Measurements from ENCODE around the gene SLC7A9.

The SLC7A9 gene

DNA sequence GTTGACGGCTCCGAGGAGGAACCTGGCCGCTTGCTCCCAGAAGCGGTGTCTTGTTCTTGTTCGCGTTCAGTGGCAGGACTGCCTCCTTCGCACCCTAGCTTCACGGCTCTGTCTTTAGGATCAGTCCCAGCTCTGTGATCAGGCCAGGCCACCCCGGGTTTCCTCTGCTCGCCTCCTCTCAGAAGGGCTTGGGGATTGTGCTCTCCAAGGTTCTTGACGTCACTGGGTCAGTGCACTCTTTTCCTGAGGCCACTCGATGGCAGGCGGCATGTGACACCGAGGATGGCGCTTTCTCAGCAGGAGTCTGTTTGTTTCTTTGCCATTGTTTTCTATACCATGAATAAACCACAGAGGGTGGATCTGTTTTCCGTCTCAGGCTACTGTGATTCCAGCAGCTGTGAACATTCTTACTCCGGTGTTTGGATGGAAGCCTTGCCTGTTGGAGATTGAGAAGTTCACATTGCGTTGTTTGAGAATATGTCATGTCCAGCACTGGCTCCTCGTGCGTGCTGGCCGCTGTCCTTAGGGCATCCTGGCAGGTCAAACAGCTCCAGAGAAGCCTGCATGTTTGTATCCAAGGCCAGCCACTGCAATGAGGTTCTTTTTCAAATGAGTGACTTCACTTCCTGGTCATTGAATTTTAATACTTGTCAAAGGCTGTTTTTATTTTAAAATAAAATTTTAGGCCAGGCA is 44.5 kb downstream of the SLC7A9 start:
- DNase-seq (ENCODE audit: low spot score): no peak

DNA sequence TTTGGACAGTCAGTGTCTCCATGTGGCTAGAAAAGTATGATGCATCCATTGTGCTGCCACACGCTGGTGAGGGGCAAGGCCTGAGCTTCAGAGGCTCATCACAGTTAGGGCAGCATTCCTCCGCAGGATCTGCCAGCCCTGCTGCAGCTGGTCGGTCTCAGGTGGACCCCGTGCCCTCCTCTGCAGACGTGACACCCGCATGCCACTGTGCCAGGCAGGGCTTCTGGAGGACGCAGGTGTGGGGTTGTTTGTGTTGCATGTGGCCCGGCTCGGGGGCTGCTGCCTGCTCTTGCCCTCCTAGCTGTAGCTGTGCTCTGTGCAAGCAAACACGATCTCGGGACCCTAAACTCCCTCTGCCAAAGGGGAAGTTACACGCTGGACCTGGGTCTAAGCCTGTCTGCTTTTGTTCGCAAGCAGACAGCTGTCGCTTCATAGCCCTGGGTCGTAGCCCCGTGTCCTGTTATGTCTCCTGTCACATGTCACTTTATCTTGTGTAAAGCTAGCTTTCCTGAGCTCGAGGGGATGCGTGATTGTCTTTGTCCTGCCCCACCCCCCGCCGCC is 45.3 kb downstream of the SLC7A9 start:
- no peak for DNase-seq (ENCODE audit: low spot score)

DNA sequence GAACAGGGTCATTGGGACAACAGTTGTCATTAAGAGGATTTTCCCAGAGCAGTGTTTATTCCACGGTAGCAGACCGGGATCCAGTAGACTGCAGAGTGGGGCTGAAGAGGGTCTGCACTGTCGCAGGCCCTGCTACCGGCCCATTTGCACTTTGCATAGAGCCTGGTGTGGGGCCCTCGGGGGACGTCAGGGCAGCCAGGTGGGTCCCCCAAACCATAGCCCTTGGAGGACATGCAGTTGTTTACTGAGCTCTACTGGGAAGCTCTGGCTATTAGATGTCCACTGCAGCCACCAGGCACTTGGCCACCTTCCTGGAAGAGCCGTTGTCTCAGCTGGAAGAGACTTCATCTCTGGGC is 45.8 kb downstream of the SLC7A9 start:
- DNase-seq (ENCODE audit: low spot score): no peak

DNA sequence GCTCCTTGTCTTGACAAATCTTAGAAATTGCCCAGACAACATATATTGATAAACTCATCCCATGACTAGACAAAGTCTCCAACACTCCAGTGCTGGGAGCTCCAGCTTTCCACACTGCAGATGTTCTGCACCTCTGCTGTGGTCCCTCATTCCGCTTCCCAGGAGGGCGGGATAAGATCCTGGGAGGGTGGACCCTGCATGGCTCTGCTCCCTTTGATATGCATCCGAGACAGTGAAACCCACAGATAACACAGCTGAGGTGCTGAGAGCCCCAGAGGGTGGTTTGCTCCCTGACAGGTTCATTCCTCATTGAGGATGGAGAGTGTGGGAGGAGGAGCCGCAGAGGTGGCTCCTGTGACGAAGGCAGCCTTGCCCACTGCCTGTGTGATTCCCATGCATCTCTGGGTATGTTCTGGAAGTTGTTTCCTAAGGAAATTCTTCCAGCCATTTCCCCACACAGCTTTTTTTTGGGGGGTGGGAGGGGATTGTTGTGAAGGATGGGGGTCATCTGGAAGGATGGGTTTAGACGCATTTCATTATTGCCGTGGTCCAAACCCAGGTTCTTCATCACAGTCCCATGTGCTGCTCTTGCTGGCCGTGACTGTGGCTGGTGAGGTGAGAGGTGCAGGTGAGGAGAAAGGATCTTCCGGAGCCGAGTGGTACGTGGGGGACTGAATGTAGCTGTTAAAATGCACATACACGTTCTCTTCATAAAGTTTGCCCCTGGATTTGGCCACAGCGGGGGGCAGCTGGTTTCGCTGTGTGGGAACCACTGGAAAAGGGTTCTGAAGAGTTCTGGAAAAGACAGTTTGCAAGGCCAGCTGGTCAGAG is 46.4 kb downstream of the SLC7A9 start:
- no peak for DNase-seq (ENCODE audit: low spot score)

DNA sequence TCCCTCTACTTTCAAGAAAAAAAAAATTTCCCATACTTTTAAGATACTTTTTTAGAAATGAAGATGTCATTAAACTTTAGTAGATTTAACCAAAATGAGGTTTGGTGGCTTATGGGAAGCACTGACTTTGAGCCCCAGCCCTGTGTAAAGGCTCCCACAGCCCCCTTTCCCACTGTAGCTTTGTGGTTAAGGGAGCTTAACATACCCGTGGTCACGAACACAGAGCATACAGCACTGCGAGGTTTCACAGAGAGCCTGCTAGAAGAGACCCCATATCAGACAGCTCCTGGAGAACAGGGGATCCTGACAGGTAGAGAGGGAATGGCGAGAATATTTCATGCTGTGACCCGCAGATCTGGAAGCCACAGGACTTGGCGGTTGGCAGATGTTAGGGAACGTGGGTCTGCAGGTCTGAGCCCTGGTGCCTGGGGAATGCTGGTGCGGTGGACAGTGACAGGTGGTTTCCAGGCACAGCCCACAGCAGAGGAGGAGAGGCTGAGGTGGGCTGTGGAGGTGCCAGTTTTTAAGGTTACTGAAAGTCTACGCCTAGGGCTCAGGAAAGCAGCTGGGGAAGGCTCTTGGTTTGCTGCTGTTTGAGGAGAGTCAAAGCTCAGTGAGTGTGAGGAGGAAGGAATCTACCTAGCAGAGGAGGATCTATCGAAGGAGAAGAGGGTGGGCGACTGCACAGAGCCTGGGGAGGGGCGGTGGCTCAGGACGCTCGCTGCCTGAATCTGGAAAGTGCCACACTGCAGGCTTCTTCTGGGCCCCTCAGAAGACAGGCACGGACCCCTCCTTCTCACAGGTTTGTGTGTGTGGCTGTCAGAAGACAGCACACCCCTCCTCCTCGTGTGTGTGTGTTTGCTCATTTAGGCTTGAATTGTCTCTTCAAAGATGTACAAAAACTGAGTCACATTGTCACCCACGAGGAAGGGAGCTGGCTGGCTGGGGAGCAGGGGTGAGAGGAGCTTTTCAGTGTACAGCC is 49.9 kb downstream of the SLC7A9 start:
- no peak for DNase-seq (ENCODE audit: low spot score)

DNA sequence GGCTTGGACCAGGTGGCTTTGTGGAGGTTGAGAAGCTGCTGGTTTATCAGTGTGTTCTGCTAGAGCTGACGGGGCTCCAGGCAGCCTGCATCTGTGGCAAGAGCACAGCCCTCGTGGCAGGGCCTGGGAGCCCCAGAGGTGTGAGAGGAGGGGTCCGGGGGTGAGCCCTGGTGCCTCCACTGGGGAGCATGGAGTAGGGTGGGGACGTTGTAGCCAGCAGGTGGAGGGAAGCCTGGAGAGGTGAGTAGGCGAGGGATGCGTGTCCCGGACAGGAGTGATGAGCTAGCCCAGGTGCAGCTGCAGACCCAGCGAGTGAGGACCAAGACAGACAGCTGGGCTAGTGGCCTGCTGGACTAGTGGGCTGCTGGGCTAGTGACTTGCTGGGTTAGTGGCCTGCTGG is 51.0 kb downstream of the SLC7A9 start:
- no peak for DNase-seq (ENCODE audit: low spot score)

DNA sequence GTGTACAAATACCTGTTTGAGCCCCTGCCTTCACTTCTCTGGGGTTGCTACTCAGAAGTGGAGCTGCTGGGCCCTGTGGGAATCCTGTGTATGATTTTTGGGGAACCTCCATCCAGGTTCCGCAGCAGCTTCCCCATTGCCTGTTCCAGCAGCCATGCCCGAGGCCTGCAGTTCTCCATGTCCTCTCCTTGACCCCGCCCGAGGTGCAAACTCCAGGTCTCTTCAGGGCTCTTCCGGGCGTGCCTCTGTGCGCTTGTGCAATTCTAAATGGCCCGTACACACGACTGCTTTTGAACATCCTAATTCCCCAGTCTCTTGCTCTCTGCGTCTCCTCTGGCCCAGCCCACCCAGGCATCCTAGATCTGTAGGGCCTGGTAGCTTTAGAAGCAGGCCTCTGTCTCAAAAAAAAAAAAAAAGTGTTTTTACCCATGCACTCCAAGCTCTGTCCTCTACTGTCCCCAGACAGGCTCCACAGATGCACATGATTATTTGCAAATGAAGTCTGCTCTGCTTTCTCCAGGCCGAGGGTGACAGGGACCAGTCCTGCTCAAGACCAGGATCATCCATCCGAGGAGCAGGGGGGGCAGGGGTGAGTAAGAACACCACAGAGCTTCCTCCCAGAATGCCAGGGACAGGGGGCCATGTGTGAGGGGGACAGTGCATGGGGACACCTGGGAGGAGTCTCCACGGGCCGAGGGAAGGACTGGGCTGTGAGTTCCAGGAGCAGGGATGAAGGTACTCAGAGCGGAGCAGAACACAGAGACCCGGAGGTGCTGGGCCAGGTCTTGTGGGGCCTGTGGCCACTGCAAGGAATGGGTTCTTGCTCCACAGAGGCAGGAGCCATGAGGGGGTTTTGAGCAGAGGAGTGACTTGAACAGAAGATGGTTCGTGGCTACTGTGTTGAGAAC is 51.7 kb downstream of the SLC7A9 start:
- DNase-seq (ENCODE audit: low spot score): no peak

DNA sequence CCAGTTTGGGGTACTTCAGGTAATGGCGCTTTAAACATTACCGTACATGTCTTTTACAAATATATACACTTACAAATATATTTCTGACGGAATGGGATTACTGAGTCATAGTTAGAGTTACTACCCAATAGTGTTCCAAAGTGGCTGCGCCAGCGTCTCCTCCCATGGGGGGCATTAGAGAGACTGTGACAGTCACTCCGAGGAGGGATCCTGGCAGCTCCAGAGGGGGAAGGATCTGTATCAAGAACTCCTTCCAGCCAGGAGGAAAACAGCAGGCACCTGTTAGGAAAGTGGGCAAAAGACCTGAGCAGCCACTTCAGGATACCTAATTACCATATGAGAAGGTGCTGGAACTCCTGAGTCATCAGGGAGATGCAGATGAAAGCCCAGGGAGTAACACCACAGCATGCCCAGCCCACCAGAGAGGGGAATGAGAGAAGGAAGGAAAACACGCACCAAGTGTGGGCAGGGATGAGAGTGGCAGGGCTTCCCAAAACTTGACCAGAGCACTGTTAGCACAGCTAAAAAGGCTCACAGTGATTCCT is 52.9 kb downstream of the SLC7A9 start:
- DNase-seq (ENCODE audit: low spot score): no peak

DNA sequence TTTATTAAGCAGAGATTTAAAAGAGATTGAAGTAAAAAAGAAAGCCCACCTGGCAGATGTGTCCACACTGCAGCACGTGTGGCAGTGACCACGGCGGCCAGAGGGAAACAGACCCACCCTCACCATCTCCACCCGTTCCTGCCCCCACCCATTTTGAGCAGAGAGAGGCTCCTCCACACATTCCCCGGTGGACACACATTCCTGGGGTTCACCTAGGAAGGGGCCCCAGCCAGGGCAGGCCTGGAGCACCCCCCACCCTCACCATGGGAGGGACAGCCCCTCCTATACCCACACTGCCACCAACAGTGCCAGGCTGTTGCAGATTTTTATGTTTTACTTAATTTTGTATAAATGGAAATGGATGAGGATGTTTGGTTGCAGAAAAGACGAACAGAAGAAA is 54.9 kb downstream of the SLC7A9 start:
- no peak for DNase-seq (ENCODE audit: low spot score)

DNA sequence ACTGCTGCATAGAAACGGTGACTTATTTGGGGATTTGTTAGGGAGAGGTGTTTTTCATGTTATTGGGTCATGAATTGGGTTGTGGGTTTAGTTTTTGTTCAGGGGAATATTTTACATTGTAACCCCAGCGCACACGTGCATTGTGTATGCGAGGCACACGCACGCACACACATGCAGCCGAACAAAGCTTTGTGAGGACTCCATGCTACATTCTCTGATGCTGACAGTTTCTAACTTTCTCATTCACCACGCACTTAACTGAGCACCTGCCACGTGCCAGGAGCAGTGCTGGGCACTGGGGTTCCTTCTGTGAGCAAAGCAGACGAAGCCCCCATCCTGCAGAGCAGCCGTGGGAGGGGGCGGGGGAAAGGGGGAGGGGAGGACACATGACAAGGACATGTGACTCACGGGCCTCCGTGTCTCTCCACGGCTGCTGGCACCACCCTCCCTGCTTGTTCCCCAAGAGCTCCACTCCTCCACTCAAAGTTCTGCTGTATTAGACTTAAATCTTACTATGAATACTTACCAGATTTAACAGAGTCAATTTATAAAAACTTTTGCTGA is 55.6 kb downstream of the SLC7A9 start:
- no peak for DNase-seq (ENCODE audit: low spot score)

DNA sequence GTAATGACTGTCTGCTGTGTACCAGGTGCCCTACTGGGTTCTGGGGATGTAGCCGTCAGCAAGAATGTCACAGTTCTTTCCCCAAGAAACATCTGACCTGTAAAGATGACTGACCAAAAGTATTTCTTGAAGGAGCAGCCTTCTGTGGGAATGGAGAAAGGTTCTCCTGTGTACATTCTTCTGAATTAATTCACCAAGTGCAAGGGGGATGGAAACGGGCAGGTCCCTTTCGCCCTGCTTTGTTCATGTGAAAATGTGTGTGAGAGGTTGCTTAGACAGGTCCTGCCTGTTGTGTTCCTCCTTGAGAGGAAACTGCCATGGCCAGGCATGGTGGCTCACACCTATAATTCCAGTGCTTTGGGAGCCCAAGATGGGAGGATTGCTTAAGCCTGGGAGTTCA is 57.0 kb downstream of the SLC7A9 start:
- DNase-seq (ENCODE audit: low spot score): no peak

DNA sequence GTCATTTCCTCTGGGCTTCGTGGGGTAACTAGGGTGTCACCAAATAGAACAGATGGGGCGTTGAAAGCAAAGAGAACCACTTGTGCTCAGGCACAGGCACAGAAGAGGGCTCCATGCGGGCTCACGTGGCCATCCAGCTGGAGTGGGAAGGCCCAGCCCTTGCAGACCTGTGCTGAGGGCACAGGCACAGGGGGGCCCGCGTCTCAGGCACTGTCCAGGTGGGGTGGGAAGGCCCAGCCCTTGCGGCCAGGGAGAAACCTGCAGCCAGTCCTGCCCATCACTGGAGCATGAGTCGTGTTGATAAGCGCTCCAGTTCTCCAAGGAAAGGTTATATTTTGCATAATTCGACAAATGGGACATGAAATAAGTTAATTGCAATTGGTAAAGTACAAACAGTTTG is 57.5 kb downstream of the SLC7A9 start:
- no peak for DNase-seq (ENCODE audit: low spot score)

DNA sequence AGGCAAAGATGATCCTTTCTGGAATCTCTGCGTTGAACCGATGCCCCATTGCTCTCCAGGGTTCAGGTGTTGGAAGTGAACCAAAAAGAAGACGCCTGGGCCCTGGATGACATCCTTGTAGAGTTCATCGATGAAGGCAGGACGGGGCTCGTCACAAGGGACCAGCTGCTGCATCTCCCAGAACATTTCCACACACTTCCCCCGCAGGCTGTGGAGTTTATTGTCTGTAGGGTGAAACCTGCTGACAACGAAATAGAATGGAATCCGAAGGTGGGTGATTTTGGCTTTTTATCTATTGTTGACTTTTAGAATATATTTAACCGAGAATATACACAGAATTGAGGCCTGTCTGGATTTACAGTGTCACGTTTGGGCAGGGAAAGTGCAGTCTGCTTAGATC is 58.4 kb downstream of the SLC7A9 start:
- DNase-seq (ENCODE audit: low spot score): no peak

DNA sequence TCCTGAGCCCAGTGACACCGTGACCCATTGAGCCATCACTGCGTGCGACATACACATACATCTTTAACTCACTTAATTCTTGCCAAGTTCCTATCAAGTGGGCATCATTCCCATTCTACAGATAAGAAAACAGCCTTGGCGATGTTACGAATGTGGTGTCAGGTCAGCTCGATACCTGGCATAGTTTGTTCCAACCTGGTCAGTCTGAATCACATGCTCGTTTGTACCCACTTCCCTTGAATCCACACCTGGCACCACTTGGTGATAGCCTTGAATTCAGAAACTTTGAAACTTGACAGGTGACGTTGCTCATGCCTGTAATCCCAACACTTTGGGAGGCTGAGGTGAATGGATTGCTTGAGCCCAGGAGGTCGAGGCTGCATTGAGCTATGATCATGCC is 59.1 kb downstream of the SLC7A9 start:
- DNase-seq (ENCODE audit: low spot score): no peak

DNA sequence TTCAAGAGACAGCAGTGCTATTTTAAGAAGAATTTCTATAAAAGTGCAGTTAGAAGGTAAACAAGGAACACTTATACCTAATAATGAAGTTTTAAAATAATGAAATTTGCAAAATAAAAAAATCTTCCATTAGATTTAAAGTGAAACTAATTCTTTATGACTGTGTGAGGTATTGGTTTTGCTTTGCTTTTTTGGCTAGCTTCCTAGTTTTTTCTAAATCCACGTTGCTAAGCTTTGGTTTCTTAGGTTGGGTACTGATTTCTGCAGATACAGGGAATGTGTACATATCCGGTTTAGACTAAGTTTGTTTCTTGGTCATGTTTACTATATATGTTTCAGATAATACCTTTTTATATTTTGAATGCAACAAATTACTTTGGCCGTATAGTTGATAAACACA is 59.8 kb downstream of the SLC7A9 start:
- no peak for DNase-seq (ENCODE audit: low spot score)

DNA sequence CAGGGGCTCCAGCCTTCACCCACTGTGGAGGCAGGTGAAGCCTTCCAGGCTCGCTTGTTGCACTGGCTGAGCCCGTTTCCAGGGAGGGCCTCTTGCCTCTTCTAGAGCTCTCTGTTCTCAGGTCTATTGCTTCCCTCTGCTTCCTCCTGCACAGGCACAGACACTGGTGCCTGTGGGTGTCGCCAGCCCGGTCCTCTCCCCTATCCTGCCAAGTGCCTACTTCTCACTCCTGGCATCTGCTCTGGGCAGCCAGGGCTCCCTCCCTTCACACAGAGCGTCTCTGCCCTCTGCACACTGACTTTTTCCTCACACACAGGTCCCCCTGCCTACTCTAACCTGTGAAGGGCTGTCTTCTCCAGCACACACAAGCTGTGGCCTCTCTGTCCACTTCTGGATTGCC is 60.3 kb downstream of the SLC7A9 start:
- DNase-seq (ENCODE audit: low spot score): no peak

DNA sequence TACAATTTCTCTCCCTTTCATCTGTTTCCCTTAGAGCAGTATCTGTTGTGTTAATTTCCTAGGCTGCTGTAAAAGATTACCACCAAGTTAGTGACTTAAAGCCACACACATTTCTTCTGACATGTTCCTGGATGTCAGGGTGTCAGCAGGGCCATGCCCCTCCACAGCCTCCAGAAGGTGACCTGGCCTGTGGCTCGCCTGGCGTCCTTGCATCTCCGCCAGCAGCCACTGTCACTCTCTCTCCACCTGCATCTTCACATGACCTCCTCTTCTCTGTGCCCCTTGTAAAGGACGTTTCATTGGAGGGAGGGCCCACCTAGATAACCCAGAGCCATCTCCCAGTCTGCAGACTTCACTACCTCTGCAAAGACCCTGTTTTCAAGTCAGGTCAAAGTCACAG is 61.3 kb downstream of the SLC7A9 start:
- no peak for DNase-seq (ENCODE audit: low spot score)

DNA sequence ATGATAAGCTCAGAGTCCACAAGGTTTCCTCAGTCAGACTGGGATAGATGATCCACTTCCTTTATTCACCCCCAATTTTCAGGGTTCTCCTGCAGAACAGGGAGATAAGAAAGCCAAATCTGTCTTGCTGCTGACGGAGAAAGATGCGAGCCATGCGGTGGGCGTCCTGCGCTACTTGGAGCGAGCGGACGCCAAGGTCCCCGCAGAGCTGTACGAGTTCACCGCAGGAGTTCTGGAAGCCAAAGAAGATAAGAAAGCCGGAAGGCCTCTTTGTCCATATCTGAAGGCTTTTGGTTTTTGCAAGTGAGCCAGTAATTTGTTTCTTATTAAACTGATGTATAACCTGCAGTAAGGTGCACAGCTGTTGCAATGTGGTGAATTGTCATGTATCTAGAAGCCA is 66.7 kb downstream of the SLC7A9 start:
- no peak for DNase-seq (ENCODE audit: low spot score)

DNA sequence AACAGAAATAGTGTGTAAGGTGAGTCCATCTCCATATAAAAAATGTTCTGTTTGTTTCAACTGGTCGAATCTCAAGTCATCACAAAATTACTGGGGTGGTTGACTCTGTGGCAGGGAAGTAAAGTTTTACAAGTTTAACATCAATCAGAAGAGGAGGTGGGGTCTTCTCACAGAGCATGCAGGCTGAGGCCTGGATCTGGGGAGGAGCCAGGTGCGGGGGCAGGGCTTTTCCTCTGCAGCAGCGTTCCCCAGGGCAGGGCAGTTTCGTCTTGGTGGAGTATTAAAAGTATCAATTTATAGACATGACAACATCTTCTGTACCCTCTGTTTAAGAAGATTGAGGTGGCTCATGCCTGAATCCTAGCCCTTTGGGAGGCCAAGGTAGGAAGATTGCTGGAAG is 68.8 kb downstream of the SLC7A9 start:
- no peak for DNase-seq (ENCODE audit: low spot score)

DNA sequence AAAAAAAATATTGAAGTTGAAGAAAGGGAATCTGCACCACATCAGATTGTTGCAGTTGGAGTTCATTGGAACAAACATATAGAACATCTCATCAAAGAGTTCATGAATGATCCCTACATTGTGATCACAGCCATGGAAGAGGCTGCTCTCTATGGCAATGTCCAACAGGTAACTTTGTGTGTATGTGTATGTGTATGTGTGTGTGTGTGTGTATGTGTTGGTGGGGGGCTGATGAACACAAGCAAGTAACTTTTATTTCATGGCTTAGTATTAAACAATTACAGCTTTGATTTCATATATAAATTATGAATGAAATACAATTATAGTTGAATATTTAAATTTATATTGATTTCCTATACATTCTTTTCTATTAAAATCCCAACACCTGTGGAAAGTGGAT is 69.4 kb downstream of the SLC7A9 start:
- no peak for DNase-seq (ENCODE audit: low spot score)

DNA sequence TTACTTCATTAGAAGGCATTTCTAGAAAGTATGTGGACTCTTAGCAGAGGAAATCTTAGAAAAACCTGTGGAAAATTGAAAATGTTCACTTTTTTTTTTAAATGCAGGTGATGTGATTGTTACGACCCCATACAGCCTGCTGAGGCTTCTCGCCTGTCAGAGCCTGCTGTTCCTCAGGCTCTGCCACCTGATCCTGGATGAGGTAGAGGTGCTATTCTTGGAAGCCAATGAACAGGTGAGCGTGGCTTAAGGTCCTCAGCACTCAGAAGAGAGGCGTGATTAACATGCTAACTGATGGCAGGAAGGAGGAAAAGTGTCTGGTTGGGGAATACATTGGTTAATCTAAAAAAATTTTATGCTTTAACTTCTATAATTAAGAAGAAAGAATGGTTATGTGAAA is 71.4 kb downstream of the SLC7A9 start:
- no peak for DNase-seq (ENCODE audit: low spot score)

All from LoVo (cell line).